GM18508 (cell line): Measurements from ENCODE around the gene FOXJ3.

ENCODE experiments used
- ATAC-seq: cut with Tn5 transposase; IDR thresholded peaks from one replicate; pipeline ENCODE4 v1.9.1; 2021; ENCODE audit warnings: moderate number of reproducible peaks; ENCODE audit not compliant: insufficient read depth, unreplicated experiment

FOXJ3 gene

DNA sequence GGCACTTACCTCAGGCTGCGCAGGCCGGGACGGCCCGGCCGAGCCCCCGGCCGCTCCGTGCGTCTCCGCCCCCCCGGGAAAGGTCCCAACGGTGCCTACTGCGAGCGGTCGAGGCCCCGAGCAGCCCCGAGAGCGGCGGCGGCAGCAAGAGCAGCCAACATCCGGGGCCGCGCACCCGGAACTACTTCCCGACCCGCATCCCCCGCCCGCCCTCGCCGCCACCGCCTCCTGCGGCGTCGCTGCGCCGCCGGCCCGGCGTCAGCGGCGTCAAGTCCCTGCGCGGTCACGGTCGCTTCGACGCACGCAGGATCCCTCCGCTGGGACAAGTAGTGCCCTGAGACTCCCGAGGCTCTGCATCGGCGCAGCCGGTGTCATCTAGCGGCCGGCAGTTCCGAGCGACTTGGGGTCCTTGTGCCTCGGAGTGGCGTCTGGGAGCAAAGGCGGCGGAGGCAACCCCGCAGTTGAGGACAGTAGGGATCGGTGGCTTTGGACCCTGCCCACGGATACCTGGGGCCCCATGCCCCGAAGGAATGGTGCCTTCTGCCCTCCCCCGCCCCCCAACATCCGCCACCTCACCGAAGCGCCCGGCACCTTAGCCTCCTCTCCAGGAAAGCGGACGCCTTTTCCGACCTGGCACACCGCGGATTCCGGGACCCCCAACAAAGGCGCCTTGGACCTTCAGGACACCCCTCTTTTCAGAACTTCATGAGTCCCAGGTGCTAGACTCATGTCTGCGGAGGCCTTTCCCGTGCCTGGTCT lies at the start of gene FOXJ3:
Gene FOXJ3, minus strand, starts transcription at position 186 of the 759 bp plus-strand sequence. CDS start 24,142 bp downstream, outside the sequence.
- no peak for ATAC-seq

GRCh38 chr1:42381280-42381673 lies 46.2 kb upstream of the FOXJ3 start:
- no peak for ATAC-seq

- no peak for ATAC-seq
Measured at GRCh38 chr1:42380586-42381279, 45.7 kb upstream of the FOXJ3 start, which contains the start of gene RIMKLA. Gene RIMKLA (plus strand): TSS chr1:42380792. CDS start chr1:42380935, 143 bp downstream.

GRCh38 chr1:42379794-42380585 lies 45.0 kb upstream of the FOXJ3 start:
- ATAC-seq, result no peak

DNA sequence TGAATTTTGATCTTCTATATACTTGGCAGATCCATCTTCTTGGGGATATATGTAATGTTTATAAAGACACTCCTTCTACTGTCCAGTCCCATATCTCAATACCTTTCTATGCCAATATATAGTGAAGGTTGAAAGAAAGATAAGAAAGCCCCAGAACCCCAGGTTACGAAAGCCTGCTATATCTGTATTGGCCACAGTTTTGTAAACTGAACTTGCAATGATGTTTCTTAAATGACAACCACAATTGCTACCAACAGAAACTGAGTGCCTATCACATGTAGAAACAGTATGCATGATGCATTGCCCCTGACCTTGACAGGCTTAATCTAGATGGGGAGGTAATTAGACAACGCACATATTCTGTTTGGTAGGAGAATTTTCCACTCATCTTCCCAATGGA lies 37.8 kb upstream of the FOXJ3 start:
- no peak for ATAC-seq

DNA sequence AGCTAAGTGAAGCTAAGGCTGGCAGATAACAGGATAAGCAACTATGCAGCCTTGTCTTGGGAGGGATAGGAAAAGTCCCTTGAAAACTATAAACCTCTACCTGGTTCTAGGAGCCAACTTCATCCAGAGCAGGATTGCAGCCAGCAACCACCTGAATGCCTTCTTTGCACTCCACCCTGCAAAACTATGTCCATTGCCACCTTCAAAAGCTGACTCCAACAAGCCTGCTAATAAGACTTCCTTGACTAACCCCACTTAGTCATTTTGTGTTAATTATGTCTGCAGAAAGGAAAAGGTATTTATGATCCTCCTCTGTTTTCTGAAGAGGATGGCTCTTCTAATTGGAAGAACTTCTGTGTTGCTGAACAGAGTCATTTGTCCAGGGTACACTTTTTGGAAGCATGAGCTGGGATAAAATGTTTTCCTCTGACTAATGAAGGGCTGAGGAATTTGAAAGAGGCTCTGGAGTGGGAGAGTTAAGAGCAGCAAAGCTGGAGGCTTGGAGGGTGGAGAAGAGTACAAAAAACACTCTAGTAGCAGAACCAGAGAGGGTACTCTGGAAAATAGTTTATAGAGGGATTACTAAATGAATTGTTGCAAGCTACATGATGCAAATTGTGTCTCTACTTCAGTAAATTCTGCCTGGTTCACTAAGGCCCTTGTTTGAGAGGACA lies 36.0 kb upstream of the FOXJ3 start:
- ATAC-seq, result no peak

GRCh38 chr1:42369471-42369870 lies 34.4 kb upstream of the FOXJ3 start:
- ATAC-seq, result no peak

- no peak for ATAC-seq
Measured at GRCh38 chr1:42368096-42368795, 33.2 kb upstream of the FOXJ3 start.

- ATAC-seq, result no peak
Measured at GRCh38 chr1:42365118-42365517, 30.1 kb upstream of the FOXJ3 start.

DNA sequence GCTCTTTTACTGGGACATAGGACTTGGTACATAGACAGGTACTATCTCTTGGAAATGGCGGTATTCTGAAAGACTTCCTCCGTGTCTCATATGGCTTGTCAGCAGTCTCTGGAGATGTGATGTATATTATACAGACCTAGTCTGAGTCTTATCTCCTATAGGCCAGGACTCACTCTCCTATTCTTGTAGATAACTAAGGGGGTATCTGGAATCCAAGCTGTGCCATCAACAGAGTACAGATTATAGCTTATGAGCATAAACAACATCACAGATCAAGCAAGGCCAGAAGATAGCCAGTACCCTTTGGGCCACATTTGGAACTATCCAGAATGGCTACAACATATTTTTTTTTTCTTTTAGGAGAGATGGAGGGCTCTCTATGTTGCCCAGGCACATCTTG lies 29.5 kb upstream of the FOXJ3 start:
- no peak for ATAC-seq

GRCh38 chr1:42364089-42364488 lies 29.1 kb upstream of the FOXJ3 start:
- ATAC-seq, result no peak

DNA sequence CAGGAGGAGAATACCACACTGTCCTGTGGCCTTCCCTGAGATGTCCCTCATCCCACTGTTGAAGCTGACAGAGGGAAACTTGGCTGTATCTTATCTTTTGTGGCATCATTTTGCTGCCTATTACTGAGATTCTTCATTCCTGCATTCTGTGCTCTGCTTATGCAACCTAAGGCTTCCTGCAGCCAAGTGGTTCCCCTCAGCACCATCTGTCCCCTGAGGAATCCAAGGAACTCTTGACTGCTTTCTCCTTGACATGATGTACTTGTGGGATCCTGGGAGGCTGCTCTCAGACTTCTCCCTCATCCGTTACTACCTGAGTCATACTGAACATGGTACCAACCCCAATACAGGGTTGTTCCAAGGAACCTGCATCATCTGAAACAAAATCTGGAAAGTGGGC lies 24.4 kb upstream of the FOXJ3 start:
- ATAC-seq, result no peak

DNA sequence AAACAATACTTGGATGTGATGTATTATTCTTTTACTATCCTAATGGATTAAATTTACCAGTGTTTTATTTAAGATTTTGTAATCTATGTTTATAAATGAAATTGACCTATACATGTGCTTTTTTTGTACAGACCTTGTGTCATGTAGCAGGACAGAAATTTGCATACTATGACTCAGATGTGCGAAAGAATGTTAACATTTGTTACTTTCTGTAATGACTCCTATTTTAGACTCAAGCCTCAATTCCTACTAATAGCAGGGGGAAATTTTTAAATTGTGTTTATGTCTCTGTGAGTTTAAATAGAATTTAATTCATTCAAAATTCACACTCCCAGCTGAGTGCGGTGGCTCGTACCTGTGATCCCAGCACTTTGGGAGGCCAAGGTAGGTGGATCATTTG lies 23.8 kb upstream of the FOXJ3 start:
- ATAC-seq, result no peak

- no peak for ATAC-seq
Measured at GRCh38 chr1:42350086-42350485, 15.1 kb upstream of the FOXJ3 start.

- no peak for ATAC-seq
Measured at GRCh38 chr1:42348498-42348897, 13.5 kb upstream of the FOXJ3 start.

- ATAC-seq, result no peak
Measured at GRCh38 chr1:42343049-42343448, 8.0 kb upstream of the FOXJ3 start.

DNA sequence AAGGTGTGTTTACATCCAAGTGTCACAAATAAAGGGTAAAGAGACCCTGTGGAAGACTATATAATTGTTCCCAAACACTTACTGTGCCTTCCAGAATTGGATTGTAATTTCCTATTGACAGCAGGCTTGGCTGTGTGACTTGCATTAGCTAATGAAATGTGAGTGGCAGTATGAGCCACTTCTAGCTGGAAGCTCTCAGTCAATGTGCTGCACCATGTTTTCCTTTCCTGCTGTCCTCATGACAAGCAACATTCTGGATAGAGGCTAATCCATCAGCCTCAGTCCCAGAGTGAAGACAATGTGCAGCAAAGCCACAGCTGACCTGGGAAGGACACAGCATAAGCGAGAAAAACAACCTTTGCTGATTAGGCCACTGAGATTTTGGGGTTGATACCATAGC lies 5.9 kb upstream of the FOXJ3 start:
- no peak for ATAC-seq

DNA sequence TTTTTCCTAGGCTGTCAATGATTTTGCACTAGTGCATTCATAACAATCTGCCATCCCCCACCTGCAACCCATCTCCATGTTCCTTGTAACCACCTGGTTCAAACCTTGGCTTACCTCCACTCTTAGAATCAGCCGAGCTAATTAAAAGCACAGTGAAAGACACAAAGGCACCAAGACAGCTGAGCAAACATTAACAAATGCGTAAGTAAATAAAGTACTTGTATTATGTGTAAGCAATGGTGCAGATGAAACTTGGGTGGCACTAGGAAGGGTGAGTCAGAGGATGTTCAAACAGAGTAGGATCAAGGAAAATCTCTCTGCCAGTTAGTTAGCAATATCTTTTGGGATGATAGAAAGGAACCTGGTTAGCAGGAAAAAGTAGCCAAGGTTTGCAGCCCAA lies 5.1 kb upstream of the FOXJ3 start:
- ATAC-seq, result no peak

- no peak for ATAC-seq
Measured at GRCh38 chr1:42336978-42337377, 1.9 kb upstream of the FOXJ3 start.
